Daoy (cell line): ENCODE results near the gene ALG9. TPM values are rescaled to one million over a fixed set of nuclear protein-coding genes. Genes with fewer than 3 reads are reported as not detected.
A peak's percentile ranks its signal among the peaks of the same experiment; 100 is the strongest.

Experiments
- DNase-seq: peaks from one replicate; pipeline ENCODE4 v3.0.0-alpha.2; 2015; ENCODE audit warnings: low read depth
- total RNA-seq: library from RNA; depleted of rRNA; stranded (reverse); fragments of >200 nt; shearing (Covaris generic); gene quantifications from 2 replicates; pipeline ENCODE4 v1.2.3, GENCODE V29; 2014

Gene ALG9
- total RNA-seq, 1 experiment from 2014 or later: 28.1 TPM

GRCh38 chr11:111836162-111836561 is 35.2 kb downstream of the ALG9 start:
- DNase-seq: no peak

DNA sequence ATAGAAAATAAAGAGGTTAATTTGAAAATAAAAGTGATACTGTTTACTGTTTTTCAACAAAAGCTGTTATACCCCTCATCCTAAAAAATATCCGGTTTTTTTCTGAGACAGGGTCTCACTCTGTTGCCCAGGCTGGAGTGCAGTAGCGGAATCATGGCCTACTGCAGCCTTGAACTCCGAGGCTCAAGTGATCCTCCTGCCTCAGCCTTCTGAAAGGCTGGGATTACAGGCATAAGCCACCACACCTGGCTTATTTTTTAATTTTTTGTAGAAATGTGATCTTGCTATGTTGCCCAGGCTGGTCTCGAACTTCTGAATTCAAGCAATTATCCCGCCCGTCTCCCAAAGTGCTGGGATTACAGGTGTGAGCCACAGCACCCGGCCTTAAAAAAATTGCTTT is 35.7 kb downstream of the ALG9 start:
- DNase-seq: no peak

DNA sequence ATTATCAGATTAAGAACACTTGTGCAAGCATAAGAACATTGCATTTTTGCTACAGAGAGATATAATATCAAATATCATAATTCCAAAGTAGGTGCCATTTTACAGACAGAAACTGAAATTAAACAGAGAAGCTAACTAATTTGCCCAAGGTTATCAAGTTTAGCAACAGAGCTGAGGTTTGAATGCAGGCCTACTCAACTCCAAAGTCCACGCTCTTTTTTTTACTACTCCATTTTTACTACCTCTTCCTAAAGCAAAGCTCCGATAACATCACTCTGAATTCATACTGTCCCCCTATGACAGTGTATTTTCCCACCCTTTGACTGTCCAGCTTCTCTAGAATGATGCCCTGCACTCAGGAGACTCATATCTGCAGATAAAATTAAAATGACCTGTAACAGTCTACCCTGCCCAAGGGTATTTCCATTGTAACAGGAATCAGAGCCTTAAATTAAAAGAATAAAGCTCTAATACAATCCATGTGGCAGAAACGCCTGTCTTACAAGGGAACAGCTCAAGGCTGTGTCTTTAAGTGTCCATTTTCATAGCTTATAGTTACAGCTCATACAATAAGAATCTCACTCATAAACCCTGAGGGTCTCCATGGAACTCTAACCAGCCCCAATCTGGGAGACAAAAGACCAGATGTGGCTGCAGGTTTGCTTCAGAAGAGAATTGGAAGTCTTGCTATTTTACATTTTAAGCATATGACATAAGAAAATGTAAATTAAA is 36.8 kb downstream of the ALG9 start:
- no peak for DNase-seq

DNA sequence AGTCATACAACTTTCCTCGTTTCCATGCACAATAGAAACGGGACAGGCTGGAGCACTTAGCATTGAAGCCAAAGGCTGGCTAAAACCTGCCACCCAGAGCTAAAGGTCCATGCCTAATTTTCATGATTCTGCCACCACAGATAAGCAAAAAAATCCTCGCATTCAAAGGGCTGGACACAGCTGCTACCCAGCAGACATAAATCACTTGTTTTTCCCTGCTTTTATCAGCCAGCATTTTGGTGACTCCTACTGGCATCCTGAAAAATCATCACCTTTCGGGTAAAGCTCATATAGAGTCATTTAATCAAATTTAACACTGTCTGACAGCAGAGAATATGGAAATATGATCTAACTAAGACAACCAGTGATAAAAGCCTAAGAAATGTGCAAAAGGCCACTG is 37.9 kb downstream of the ALG9 start:
- DNase-seq: no peak

- DNase-seq: no peak
Measured at GRCh38 chr11:111829185-111829968, 42.0 kb downstream of the ALG9 start.

- DNase-seq: no peak
Measured at GRCh38 chr11:111826322-111826950, 44.9 kb downstream of the ALG9 start.

DNA sequence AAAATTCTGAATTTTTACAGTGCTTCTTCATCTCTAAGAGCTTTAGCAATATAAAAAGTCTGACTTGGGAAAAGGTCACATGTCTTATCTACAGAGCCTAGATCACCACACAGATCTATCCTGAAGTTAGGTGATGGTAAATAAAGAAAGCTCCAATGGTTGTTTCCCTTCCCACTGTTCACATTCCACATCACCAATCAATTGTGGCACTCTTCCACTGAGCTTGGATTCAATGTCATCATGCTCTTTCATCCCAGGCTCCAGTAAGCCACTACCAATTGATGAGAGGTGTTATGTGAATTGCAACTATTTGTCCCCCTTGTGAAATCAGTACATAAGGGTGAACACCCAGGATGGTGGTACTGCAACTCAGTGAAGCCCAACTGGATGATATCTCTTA is 47.8 kb downstream of the ALG9 start:
- no peak for DNase-seq

DNA sequence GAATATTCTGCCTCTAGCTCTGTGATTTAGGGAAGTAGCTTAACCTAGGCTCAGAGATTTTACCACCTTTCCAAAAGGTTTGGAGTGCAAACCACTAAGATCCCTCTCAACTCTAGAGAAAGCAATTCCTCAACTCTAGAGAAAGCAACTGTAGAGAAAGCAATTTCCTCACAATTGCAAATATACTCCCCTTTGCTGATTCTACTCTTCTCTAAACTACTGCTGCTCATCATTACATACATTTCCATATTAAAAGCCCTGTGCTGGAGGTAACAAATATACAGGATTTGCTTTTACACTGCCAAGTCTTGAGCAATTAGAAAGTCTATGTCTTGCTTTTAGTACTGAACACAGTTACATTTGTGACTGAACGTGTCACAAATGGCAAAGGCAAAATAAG is 48.2 kb downstream of the ALG9 start:
- DNase-seq: no peak

DNA sequence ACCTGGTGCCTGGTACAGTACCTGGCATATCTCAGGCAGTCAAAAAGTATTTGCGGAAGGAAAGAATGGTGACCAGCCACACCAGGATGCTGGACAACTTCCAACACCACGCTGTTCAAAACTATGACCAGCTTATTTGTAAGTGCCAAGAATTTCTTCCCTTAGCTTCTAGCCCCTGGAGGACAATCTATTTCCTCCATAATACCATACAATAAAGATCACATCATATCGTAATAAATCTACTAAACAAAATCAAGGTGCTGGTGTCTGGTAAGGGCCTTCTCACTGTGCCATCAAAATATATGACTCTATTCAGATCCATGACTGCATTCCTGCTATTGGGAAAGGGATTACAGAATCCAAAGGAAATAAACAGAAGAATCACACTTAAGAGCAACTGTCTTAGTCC is 51.5 kb downstream of the ALG9 start:
- no peak for DNase-seq

DNA sequence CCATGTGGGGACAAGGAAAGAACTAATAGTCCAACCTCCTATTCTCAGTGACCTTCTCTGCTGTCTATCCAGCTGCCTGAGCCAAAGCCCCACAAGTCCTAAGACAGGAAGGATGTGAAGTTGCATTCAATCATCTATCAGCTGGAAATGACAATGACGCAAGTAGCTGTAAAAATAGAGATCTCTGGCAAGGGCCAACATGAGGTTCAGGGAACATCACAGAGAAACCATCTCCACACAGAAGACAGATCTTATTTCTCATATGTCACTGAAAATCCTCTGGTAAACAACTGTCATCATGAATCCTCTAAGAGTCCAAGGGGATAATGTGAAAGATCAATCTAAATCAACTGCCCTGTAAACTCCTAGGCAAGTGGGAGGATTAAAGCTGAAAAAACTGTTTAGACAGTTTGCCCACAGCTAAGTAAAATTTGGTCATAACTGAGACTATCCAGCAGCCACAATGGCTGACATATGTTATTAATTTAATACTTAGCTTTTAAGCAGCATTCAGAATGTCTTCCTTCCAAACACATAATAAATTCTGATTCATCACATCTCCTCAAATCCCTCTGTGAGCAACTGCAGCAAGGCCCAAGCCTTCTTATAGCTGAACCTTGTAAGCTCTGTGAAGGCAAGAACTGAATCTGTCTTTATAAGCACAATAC is 52.1 kb downstream of the ALG9 start:
- no peak for DNase-seq

- no peak for DNase-seq
Measured at GRCh38 chr11:111815489-111815888, 55.9 kb downstream of the ALG9 start.

- no peak for DNase-seq
Measured at GRCh38 chr11:111814557-111815320, 56.6 kb downstream of the ALG9 start.

- no peak for DNase-seq
Measured at GRCh38 chr11:111814106-111814505, 57.3 kb downstream of the ALG9 start.

DNA sequence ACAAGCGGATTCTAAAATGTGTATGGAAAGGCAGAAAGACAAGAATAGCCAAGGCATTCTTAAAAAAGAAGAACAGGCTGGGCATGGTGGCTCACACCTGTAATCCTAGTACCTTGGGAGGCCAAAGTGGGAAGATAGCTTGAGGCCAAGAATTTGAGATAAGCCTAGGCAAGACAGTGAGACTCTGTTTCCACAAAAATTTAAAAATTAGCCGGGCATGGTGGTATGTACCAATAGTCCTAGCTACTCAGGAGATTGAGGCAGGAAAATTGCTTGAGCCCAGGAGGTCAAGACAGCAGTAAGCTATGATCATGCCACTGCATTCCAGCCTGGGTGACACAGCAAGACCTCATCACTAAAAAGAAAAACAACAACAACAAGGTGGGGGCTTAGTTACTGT is 59.2 kb downstream of the ALG9 start:
- no peak for DNase-seq

GRCh38 chr11:111811445-111811844 is 59.9 kb downstream of the ALG9 start:
- DNase-seq: no peak

DNA sequence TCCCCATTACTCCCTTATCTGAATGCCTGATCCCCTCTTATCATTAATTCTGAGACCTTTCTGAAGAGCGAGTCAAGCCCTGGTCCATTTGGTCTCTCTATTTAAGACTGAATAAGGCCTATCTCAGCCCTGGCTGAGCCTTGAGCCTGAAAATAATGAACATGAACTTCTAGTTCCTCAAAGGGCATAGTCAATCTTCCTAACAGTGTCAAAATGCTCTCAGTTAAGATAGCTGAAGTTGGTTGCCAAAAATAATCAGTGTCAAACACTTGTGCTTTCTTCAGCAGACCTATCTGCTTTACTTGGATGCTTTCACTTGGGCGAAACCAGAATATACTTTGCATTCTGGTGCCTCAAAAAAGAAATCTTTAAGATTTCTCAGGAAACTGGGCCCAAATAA is 62.5 kb downstream of the ALG9 start:
- DNase-seq: no peak

DNA sequence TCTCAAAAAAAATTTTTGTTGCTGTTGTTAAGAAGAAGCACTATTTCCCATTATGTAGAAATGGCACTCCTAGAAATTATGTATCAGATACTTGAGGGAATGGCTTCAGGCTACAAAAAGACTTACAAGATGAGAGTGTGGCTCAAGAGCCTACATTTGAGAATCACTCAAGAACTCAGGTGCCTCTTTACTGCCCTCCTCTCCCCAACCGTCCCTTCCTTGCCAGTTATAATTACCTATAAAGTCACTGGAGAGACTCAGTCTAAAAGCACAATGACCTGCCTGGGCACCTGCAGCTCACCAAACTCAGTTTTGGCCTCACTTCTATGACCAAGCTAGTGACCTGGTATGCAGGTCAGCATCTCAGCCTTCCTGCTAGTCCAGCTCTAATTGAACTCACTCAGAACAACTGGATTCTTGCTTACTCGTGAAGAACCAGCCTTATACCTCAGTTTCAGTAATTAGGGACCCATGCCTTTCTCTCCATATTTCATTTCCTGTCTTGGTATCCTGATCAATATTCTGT is 63.3 kb downstream of the ALG9 start:
- DNase-seq: no peak

- no peak for DNase-seq
Measured at GRCh38 chr11:111807076-111807475, 64.3 kb downstream of the ALG9 start.

GRCh38 chr11:111801135-111801534 is 70.2 kb downstream of the ALG9 start:
- no peak for DNase-seq

- DNase-seq: no peak
Measured at GRCh38 chr11:111798279-111798678, 73.1 kb downstream of the ALG9 start.

GRCh38 chr11:111797145-111797581 is 74.2 kb downstream of the ALG9 start:
- peak; percentile 25 for DNase-seq
